ENCODE data around the gene NECTIN4.

DNA sequence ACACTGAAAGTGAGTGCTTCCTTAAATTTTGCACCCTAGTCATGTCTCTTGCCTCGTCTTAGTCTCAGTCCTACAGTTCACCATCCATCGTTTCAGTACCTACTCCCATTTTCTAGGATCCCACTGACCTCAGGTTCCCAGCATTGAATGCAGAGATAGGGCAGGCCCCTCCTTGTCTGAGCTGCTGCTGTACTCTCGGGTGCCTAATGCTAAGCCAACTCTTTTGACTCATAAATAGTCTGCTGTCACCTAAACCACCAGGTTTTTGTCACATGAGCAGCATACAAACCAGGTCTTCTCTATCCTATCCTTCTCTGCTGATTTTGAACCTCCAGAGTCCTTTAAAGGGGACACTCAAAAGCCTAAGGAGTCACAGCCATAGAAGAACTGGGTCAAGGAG is 22.7 kb downstream of the NECTIN4 start:
- TF ChIP-seq POLR2A (IDR thresholded peaks at IDR 0.05) (no peak), EP300 (IDR thresholded peaks at IDR 0.05) (no peak)
- TF ChIP-seq, protein P1, sequence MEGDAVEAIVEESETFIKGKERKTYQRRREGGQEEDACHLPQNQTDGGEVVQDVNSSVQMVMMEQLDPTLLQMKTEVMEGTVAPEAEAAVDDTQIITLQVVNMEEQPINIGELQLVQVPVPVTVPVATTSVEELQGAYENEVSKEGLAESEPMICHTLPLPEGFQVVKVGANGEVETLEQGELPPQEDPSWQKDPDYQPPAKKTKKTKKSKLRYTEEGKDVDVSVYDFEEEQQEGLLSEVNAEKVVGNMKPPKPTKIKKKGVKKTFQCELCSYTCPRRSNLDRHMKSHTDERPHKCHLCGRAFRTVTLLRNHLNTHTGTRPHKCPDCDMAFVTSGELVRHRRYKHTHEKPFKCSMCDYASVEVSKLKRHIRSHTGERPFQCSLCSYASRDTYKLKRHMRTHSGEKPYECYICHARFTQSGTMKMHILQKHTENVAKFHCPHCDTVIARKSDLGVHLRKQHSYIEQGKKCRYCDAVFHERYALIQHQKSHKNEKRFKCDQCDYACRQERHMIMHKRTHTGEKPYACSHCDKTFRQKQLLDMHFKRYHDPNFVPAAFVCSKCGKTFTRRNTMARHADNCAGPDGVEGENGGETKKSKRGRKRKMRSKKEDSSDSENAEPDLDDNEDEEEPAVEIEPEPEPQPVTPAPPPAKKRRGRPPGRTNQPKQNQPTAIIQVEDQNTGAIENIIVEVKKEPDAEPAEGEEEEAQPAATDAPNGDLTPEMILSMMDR (IDR thresholded peaks at IDR 0.05), result no peak
